GM12878 (cell line): ENCODE results near the gene DEPDC7. TPM values are rescaled to one million over a fixed set of nuclear protein-coding genes. Genes with fewer than 3 reads are reported as not detected.

ENCODE experiments used
- ATAC-seq: fragments of 200-7000 bp; cut with Tn5 transposase; 3 replicates; pipeline ENCODE4 v1.9.1; 2020; ENCODE audit warnings: mild to moderate bottlenecking, moderate library complexity
- BruUV-seq: library from RNA; stranded (reverse); fragments of 400-500 nt; replicated peaks from 2 replicates; lab custom pipeline; 2021; lab: Mats Ljungman, UMichigan
- CTCF ChIA-PET: fragments of 300-600 bp; sonication (Branson Sonifier 250); formaldehyde crosslinking; extraction: SDS; loops from one replicate; lab custom pipeline; 2021; ENCODE audit warnings: inconsistent platforms; lab: Yijun Ruan, JAX
- POLR2A ChIA-PET: fragments of 350-600 bp; formaldehyde crosslinking; extraction: SDS; loops from one replicate; lab custom pipeline; 2021; ENCODE audit warnings: inconsistent platforms; lab: Charles Lee
- RAD21 ChIA-PET: fragments of 300-600 bp; sonication (Branson Sonifier 250); formaldehyde crosslinking; loops from one replicate; lab custom pipeline; 2023; ENCODE audit warnings: antibody characterized with exemption; ENCODE audit not compliant: unreplicated experiment; lab: Charles Lee
- SMC1A ChIA-PET: fragments of 300-600 bp; sonication (Branson Sonifier 250); formaldehyde crosslinking; loops from one replicate; lab custom pipeline; 2023; ENCODE audit not compliant: unreplicated experiment, uncharacterized antibody; lab: Charles Lee
- DNase-seq: peaks from one replicate; pipeline ENCODE4 v3.0.0-alpha.2; 2011; ENCODE audit warnings: low read depth, low spot score
- FAIRE-seq: peaks from 3 replicates; lab custom pipeline; 2011; peaks lifted over from hg19 to GRCh38; lab: Jason Lieb, UNC
- H2AFZ ChIP-seq: 2 replicates; pipeline ENCODE4 v1.6.0; 2011; ENCODE audit warnings: low read depth, low read length, control low read depth; ENCODE audit not compliant: control insufficient read depth
- H3K27ac ChIP-seq: 2 replicates; pipeline ENCODE4 v1.5.1; 2011; ENCODE audit warnings: control low read depth; ENCODE audit not compliant: control insufficient read depth, insufficient read depth
- H3K27me3 ChIP-seq, 2 experiments: replicated peaks in 1 of 2; 2 replicates each; pipeline versions ENCODE4 v1.6.0 to v1.6.1; 2011; ENCODE audit warnings: low read length in 1 of 2; ENCODE audit not compliant: control insufficient read depth in 2 of 2, insufficient read depth in 2 of 2
- H3K36me3 ChIP-seq, 2 experiments: 2 replicates each; pipeline ENCODE4 v1.5.1; 2011; ENCODE audit warnings: low read length in 1 of 2; ENCODE audit not compliant: control insufficient read depth in 2 of 2, insufficient read depth in 2 of 2
- H3K4me1 ChIP-seq: 2 replicates; pipeline ENCODE4 v1.6.1; 2011; ENCODE audit warnings: mild to moderate bottlenecking, low read length, moderate library complexity, mixed read lengths; ENCODE audit not compliant: control insufficient read depth, insufficient read depth
- H3K4me2 ChIP-seq: 2 replicates; pipeline ENCODE4 v1.6.0; 2011; ENCODE audit warnings: control low read depth; ENCODE audit not compliant: control insufficient read depth, insufficient read depth
- H3K4me3 ChIP-seq: fragments of 200-600 bp; sonication (generic); 2 replicates; pipeline ENCODE4 v1.5.1; 2016
- H3K79me2 ChIP-seq: 2 replicates; pipeline ENCODE4 v1.6.0; 2011; ENCODE audit warnings: low read length; ENCODE audit not compliant: control insufficient read depth, insufficient read depth
- H3K9ac ChIP-seq: 2 replicates; pipeline ENCODE4 v1.8.0; 2011; ENCODE audit warnings: low read length, control low read depth, mixed read lengths; ENCODE audit not compliant: control insufficient read depth, insufficient read depth
- H3K9me3 ChIP-seq: replicated peaks from 3 replicates; pipeline ENCODE4 v1.5.1; 2011; ENCODE audit warnings: mild to moderate bottlenecking, low read length; ENCODE audit not compliant: control insufficient read depth, insufficient read depth
- H4K20me1 ChIP-seq: 2 replicates; pipeline ENCODE4 v1.6.0; 2011; ENCODE audit not compliant: control insufficient read depth, insufficient read depth
- CHD2 ChIP-seq: IDR thresholded peaks from 2 replicates; pipeline ENCODE4 v1.6.1; 2011; ENCODE audit warnings: low read depth, low read length, improper control_type of control experiment, borderline replicate concordance
- MLLT1 ChIP-seq: fragments of 450-650 bp; IDR thresholded peaks from 2 replicates; pipeline ENCODE4 v1.6.1; 2016; ENCODE audit warnings: mild to moderate bottlenecking
- NR2F1 ChIP-seq: fragments of 450-650 bp; conservative IDR thresholded peaks from 2 replicates; pipeline ENCODE4 v1.6.1; 2017; ENCODE audit warnings: mild to moderate bottlenecking
- RUNX3 ChIP-seq: IDR thresholded peaks from 2 replicates; pipeline ENCODE4 v1.6.1; 2012; ENCODE audit warnings: low read length, inconsistent platforms
- TCF12 ChIP-seq: IDR thresholded peaks from 2 replicates; pipeline ENCODE4 v1.6.1; 2011; ENCODE audit warnings: low read depth, mild to moderate bottlenecking, low read length
- ZBTB40 ChIP-seq: fragments of 450-650 bp; IDR thresholded peaks from 2 replicates; pipeline ENCODE4 v1.6.1; 2016; ENCODE audit warnings: mild to moderate bottlenecking, moderate library complexity, borderline replicate concordance
- ZNF687 ChIP-seq: fragments of 450-650 bp; IDR thresholded peaks from 2 replicates; pipeline ENCODE4 v1.6.1; 2017; ENCODE audit warnings: mild to moderate bottlenecking, moderate library complexity
- WGBS: methylation state at CpG from one replicate; pipeline ENCODE4 v1.1.6; 2016; ENCODE audit warnings: low lambda C conversion rate; ENCODE audit not compliant: insufficient replicate concordance, insufficient coverage; ENCODE audit errors: missing lambda C conversion rate; 5-methylcytosine and 5-hydroxymethylcytosine counted together
- in situ Hi-C: fragments of 300-500 bp; cut with MboI; formaldehyde crosslinking; loops from 9 replicates; pipeline ENCODE4 v1.14.3; 2018; ENCODE audit warnings: mixed read lengths
- intact Hi-C: fragments of 100-400 bp; cut with micrococcal nuclease; formaldehyde crosslinking; loops from one replicate; pipeline ENCODE4 v1.14.2; 2022; ENCODE audit not compliant: unreplicated experiment
- polyA plus RNA-seq, 11 experiments: library from polyadenylated mRNA; depleted of rRNA in 4 of 11; unstranded in 6 of 11; stranded (reverse) in 5 of 11; fragments of >200 nt; fragmentation: Nextera tagmentation in 4 of 11; fragmentation: Illumina TruSeq in 1 of 11; extraction: Ambion mirVana in 4 of 11; extraction: Trizol in 1 of 11; gene quantifications; 1 replicate in 1 of 11; 2 replicates in 10 of 11; pipeline versions ENCODE4 v1.2.1 to v1.2.3, GENCODE V29; 2011 to 2016; ENCODE audit warnings: inconsistent platforms in 2 of 11, missing spikeins in 2 of 11, low read depth in 1 of 11
- total RNA-seq, 4 experiments: library from RNA; depleted of rRNA in 3 of 4; stranded (reverse); fragments of >200 nt in 3 of 4; fragmentation: Illumina TruSeq in 1 of 4; extraction: Trizol in 1 of 4; gene quantifications; 2 replicates each; pipeline versions ENCODE4 v1.2.1 to v1.2.3, GENCODE V29; 2013 to 2021

The DEPDC7 gene
- total and polyA plus RNA-seq, 10 of the 15 experiments (the other 5 are each of a cell fraction or from before 2014, with no cell fraction given), result 0.06 to 1.1 (median 0.49) TPM

GRCh38 chr11:33060271-33060670 lies 44.6 kb downstream of the DEPDC7 start:
- in situ Hi-C loops, result loop anchor here (5.0 to 10.0 kb wide), 2 partner anchors 103 to 255 kb away; no protein-coding TSS in a partner anchor
- intact Hi-C loops, result loop anchor here (5.0 kb wide), 1 partner anchor 173 kb away; no protein-coding TSS in a partner anchor
- WGBS, result 88% methylated on average over 3 of the region's 3 CpGs
- FAIRE-seq, result no peak
- ChIA-PET SMC1A (interaction anchor here (0.8 to 11.0 kb wide), 8 partner anchors 12 to 165 kb away, joined by 3 to 141 read pairs (median 4); no protein-coding TSS in a partner anchor), RAD21 (interaction anchor here (1.1 to 6.8 kb wide), 4 partner anchors 17 to 99 kb away, joined by 3 to 53 read pairs (median 4); partner anchors contain the start of gene TCP11L1), CTCF (interaction anchor here (0.6 to 10.8 kb wide), 6 partner anchors 19 to 121 kb away, joined by 3 to 144 read pairs (median 4); no protein-coding TSS in a partner anchor), POLR2A (interaction anchor here (0.5 to 1.6 kb wide), 5 partner anchors 16 to 46 kb away, joined by 3 to 7 read pairs (median 3); partner anchors contain the start of gene TCP11L1)
- H3K27me3 ChIP-seq, result no peaks in the 10 kb centered on the region
- H3K36me3 ChIP-seq, result peaks cover 0 to 12% of the 10 kb centered on the region in 2 experiments; a peak in 2 of 4 replicates
- 0 out of 2 replicates have a peak overlapping the region, but pooled peaks have one; percentile 17 for H3K27ac ChIP-seq
- no peaks in the 10 kb centered on the region for H4K20me1 ChIP-seq
- TF ChIP-seq RUNX3 (peak; percentile 26; the same call in 1 of the 2 replicates), ZNF687 (no peak), TCF12 (0 out of 2 replicates have a peak, but pooled peaks have one; percentile 18), MLLT1 (no peak), CHD2 (no peak), ZBTB40 (no peak), NR2F1 (0 out of 2 replicates have a peak, but pooled peaks have one; percentile 17)
- H3K9ac ChIP-seq, result no peak overlapping the region
- no peak for ATAC-seq
- H2AFZ ChIP-seq, result no peak overlapping the region
- no peak overlapping the region for H3K4me2 ChIP-seq
- H3K9me3 ChIP-seq, result no peaks in the 10 kb centered on the region
- H3K79me2 ChIP-seq, result no peaks in the 10 kb centered on the region
- BruUV-seq, result no TSS peak
- DNase-seq, result no peak
- H3K4me1 ChIP-seq, result peaks cover 41% of the 10 kb centered on the region
- no peak overlapping the region for H3K4me3 ChIP-seq
